CD4-positive, alpha-beta T cell treated with Interleukin-10 for 1 hour (primary cell): ENCODE results near the gene STT3A.

Experiments
- DNase-seq: peaks from one replicate; pipeline ENCODE4 v3.0.0-alpha.2; 2020

Gene STT3A

DNA sequence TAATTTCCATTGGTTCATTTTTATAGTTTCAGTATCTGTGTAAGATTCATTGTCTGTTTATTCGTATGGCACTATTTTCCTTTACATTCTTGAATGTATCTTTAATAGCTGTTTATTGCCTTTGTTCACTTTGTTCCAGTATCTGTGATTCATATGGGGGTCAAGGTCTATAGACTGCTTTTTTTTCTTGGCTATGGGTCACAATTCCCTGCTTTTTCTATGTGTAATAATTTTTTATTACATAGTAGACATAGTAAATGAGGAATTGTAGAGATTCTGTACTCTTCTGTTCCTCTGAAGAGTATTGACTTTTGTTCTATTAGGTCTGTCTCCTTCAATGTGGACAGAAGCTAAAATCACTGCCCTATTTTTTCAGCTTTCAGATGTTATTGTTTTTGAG, 77.5 kb downstream of the STT3A start:
- DNase-seq, result no peak

DNA sequence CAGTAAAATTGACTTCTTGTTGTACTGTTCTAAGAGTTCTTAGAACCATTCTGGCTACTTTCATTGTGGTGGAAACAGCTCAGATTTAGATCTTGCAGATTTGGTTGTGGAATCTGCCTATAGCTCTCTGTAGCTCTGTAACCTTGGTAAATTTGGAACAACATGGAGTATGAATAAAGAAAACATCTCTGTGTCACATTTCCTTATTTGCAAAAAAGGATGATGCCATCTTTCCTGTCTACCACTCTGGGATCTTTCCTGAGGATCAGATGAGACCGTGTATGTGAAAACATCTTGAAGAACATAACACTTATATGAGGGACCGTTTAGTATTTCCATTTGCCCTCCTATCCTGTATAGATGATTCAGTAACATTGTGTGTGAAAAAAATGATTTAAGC, 78.9 kb downstream of the STT3A start:
- DNase-seq, result no peak
